ENCODE results near the gene CPNE9.
"Not testable (repeated sequence)": the region's sequence is repeated elsewhere in the genome, so short reads cannot be mapped to it uniquely, and the experiment has no call there.

Gene CPNE9

DNA sequence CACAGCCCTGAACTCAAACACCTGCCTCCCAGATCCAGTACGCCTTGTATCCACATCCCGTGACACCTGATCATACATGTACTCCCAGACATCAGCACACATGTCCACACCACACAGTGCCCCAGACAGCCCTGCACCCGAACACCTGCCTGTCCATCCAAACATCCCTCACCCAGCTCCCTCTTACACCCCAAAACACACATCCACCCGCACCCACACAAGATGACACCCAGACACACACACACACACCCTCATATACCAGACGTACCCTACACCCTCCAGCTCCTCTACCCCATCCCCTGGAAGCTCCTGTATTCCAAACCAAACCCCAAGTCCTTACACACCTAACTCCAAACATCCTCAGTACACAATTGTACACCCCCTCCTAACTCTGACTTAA is 65.4 kb downstream of the CPNE9 start:
- DNase-seq (ENCODE audit: low spot score) (no peak), ATAC-seq (ENCODE audit: low read depth) (no peak; the same call in 2 of the 3 replicates)
- TF ChIP-seq, protein P1, sequence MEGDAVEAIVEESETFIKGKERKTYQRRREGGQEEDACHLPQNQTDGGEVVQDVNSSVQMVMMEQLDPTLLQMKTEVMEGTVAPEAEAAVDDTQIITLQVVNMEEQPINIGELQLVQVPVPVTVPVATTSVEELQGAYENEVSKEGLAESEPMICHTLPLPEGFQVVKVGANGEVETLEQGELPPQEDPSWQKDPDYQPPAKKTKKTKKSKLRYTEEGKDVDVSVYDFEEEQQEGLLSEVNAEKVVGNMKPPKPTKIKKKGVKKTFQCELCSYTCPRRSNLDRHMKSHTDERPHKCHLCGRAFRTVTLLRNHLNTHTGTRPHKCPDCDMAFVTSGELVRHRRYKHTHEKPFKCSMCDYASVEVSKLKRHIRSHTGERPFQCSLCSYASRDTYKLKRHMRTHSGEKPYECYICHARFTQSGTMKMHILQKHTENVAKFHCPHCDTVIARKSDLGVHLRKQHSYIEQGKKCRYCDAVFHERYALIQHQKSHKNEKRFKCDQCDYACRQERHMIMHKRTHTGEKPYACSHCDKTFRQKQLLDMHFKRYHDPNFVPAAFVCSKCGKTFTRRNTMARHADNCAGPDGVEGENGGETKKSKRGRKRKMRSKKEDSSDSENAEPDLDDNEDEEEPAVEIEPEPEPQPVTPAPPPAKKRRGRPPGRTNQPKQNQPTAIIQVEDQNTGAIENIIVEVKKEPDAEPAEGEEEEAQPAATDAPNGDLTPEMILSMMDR (IDR thresholded peaks at IDR 0.05; ENCODE audit: poor library complexity, severe bottlenecking) = no peak
- no peaks in the 10 kb centered on the region for H3K9me3 ChIP-seq (ENCODE audit: severe bottlenecking)
- H3K27ac ChIP-seq (ENCODE audit: poor library complexity, severe bottlenecking) = no peak overlapping the region
- no peaks in the 10 kb centered on the region for H3K27me3 ChIP-seq (ENCODE audit: insufficient read depth, poor library complexity, severe bottlenecking)
- no peaks in the 10 kb centered on the region for H3K4me1 ChIP-seq (ENCODE audit: insufficient read depth, poor library complexity, severe bottlenecking)
- no peaks in the 10 kb centered on the region for H3K36me3 ChIP-seq (ENCODE audit: low read depth)
- H3K4me3 ChIP-seq (ENCODE audit: severe bottlenecking) = peak overlapping the region; percentile 49

DNA sequence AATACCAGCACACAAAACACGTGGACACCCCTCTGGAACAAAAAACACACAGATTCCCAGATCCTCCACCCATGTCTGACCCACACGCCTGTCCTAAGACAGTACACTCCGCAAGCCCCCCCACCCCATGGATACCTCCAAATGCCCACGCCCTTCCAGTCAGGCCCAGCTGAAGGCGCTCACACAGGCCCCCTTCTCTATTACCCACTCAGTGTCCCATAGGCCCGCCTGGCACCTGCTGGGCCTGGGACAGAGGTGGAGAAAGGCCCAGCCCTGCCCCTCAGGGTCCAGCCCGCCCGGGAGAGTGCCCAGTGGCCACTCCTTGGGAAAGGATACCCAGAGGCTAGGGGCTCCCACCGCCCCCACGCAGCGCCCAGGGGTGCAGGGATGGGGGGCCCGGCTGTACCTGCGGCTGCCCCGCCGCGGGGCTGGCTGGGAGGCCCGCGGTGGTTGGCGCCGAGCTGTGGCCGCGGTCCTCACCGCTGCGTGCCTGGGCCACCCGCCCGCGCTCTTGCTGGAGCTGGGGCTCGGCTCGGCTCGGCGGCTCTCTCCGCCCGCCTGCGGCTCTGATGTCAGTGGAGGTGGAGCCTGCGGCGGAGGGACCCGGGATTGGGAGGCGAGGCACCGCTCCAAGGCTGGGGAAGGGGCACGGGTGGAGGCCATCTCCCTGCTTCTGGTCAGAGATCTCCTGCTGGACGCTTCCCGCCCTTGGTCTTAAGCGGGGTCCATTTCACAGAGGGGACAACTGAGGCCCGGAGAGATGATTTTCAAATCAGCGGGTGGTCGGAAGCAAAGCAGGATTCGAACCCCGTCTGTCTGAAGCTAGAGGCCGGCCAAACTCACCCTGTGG is 66.0 kb downstream of the CPNE9 start, which contains the start of gene CAMK1:
TSS of gene CAMK1 (minus strand) at position 522 of the 850 bp plus-strand sequence. CDS start 2,198 bp downstream, outside the sequence.
- H3K27me3 ChIP-seq (ENCODE audit: insufficient read depth, poor library complexity, severe bottlenecking) = no peaks in the 10 kb centered on the region
- DNase-seq (ENCODE audit: low spot score) (no peak), ATAC-seq (ENCODE audit: low read depth) (peak; percentile 95)
- H3K36me3 ChIP-seq (ENCODE audit: low read depth) = no peaks in the 10 kb centered on the region
- H3K4me3 ChIP-seq (ENCODE audit: severe bottlenecking) = peak within 1 kb of the TSS; percentile 49
- TF ChIP-seq, protein P1 (IDR thresholded peaks at IDR 0.05; ENCODE audit: poor library complexity, severe bottlenecking) = no peak
- no peak within 1 kb of the TSS for H3K27ac ChIP-seq (ENCODE audit: poor library complexity, severe bottlenecking)
- no peaks in the 10 kb centered on the region for H3K4me1 ChIP-seq (ENCODE audit: insufficient read depth, poor library complexity, severe bottlenecking)
- no peaks in the 10 kb centered on the region for H3K9me3 ChIP-seq (ENCODE audit: severe bottlenecking)

DNA sequence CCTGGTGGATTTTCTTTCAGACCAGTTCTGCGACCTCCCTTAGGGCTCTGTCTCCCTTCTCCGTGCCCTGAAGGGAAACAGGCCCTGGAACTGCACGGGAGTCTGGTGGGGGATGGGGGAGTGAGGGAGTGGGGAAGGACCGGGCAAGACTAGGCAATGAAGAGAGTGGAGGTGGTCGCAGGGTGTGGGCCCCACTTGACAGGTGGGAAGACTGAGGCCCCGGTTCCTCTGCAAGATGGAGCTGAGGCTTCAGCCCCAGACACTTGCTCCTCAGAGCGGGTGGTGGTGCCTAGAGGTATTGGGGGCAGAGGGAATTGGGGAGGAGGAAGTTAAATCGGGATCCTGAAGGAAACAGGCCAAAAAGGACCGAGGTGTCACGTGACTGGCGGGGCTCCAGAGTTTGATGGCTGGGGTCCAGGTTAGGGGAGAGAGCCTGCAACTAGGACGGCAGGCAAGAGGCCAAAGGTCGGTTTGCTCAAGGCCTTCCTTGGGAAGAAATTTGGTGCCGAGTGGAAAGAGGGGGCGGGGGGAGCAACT is 66.7 kb downstream of the CPNE9 start:
- H3K36me3 ChIP-seq (ENCODE audit: low read depth) = no peaks in the 10 kb centered on the region
- no peaks in the 10 kb centered on the region for H3K27me3 ChIP-seq (ENCODE audit: insufficient read depth, poor library complexity, severe bottlenecking)
- DNase-seq (ENCODE audit: low spot score) (no peak), ATAC-seq (ENCODE audit: low read depth) (no peak)
- TF ChIP-seq, protein P1 (IDR thresholded peaks at IDR 0.05; ENCODE audit: poor library complexity, severe bottlenecking) = no peak
- no peaks in the 10 kb centered on the region for H3K4me1 ChIP-seq (ENCODE audit: insufficient read depth, poor library complexity, severe bottlenecking)
- no peak overlapping the region for H3K27ac ChIP-seq (ENCODE audit: poor library complexity, severe bottlenecking)
- peak overlapping the region; percentile 49 for H3K4me3 ChIP-seq (ENCODE audit: severe bottlenecking)
- H3K9me3 ChIP-seq (ENCODE audit: severe bottlenecking) = no peaks in the 10 kb centered on the region

DNA sequence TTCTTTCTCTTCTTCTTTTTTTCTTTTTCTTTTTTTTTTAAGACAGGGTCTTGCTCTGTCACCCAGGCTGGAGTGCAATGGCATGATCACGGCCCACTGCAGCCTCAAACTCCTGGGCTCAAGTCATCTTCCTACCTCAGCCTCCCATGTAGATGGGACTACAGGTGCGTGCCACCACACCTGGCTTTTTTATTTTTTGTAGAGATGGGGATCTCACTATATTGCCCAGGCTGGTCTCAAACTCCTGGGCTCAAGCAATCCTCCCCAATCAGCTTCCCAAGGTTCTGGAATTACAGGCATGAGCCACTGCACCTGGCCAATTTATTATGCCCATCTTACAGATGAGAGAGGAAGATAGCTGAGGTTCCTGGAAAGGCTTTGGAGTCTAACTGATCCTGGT is 67.4 kb downstream of the CPNE9 start:
- H3K27me3 ChIP-seq (ENCODE audit: insufficient read depth, poor library complexity, severe bottlenecking); H3K9me3 ChIP-seq (ENCODE audit: severe bottlenecking); H3K27ac ChIP-seq (ENCODE audit: poor library complexity, severe bottlenecking); H3K36me3 ChIP-seq (ENCODE audit: low read depth); H3K4me3 ChIP-seq (ENCODE audit: severe bottlenecking); ATAC-seq (ENCODE audit: low read depth); H3K4me1 ChIP-seq (ENCODE audit: insufficient read depth, poor library complexity, severe bottlenecking); DNase-seq (ENCODE audit: low spot score): not testable (repeated sequence)

DNA sequence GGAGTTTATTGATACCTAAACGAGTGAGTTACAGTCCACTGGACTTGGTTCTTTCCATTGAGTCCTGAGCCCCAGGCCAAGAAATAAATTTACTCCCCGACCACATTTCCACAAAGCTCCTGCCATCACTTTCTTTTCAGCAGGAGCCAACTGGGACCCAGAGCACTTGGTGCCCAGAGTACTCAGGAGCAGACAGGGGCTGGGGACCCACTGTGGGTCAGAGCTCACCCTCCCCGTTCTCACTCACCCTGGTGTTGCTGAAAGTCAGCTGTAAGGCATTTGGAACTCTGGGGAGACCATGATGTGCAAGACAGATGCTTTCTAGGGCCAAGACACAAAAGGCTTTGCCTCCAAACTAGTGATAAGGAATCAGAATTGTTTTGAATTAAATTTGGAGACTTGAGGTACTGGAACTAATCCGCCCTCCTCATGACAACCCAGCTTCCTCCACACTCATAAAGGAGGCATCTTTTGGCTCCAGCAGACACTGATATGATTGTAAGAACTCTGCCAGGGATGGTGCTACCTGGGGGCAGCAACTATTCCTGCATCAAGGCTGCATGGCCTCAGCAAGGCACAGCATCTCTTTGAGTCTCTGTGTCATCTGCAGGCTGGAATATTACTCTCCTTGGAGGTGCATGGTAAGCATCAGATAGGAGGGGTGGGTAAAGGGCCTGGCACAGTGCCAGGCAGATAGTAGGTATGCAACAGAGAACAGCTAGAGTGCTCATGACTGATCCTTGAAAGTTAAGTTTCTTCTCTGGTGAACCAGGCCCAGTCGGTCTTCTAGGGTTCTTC is 73.5 kb downstream of the CPNE9 start:
- DNase-seq (ENCODE audit: low spot score) (no peak), ATAC-seq (ENCODE audit: low read depth) (no peak)
- Histone ChIP-seq H3K4me1 (ENCODE audit: insufficient read depth, poor library complexity, severe bottlenecking) (no peaks in the 10 kb centered on the region), H3K9me3 (ENCODE audit: severe bottlenecking) (no peaks in the 10 kb centered on the region), H3K27me3 (ENCODE audit: insufficient read depth, poor library complexity, severe bottlenecking) (no peaks in the 10 kb centered on the region), H3K27ac (ENCODE audit: poor library complexity, severe bottlenecking) (no peak overlapping the region), H3K36me3 (ENCODE audit: low read depth) (peaks cover 6% of the 10 kb centered on the region), H3K4me3 (ENCODE audit: severe bottlenecking) (no peak overlapping the region)
- TF ChIP-seq, protein P1 (IDR thresholded peaks at IDR 0.05; ENCODE audit: poor library complexity, severe bottlenecking) = no peak
